ENCODE results near the gene NDE1.

DNA sequence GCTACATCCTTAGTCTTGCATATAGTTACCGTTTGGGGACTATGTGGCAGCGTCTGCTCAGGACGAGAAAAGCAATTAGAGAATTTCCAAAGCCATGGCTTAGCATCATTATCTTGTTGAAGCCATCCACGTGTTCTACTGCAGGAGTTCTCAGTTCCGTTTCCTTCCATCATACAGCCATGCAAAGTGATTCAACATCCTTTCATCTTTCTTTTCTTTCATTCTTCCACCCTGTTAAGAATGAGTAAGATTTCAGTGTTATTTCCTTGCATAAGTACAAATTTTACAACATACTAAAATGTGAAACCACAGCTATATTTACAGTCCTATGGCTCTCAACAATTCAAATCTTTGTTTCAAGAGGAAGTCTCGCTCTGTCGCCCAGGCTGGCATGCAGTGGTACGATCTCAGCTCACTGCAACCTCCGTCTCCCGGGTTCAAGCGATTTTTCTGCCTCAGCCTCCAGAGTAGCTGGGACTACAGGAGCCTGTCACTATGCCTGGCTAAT is 10.9 kb upstream of the NDE1 start:
- TF ChIP-seq, protein P1, sequence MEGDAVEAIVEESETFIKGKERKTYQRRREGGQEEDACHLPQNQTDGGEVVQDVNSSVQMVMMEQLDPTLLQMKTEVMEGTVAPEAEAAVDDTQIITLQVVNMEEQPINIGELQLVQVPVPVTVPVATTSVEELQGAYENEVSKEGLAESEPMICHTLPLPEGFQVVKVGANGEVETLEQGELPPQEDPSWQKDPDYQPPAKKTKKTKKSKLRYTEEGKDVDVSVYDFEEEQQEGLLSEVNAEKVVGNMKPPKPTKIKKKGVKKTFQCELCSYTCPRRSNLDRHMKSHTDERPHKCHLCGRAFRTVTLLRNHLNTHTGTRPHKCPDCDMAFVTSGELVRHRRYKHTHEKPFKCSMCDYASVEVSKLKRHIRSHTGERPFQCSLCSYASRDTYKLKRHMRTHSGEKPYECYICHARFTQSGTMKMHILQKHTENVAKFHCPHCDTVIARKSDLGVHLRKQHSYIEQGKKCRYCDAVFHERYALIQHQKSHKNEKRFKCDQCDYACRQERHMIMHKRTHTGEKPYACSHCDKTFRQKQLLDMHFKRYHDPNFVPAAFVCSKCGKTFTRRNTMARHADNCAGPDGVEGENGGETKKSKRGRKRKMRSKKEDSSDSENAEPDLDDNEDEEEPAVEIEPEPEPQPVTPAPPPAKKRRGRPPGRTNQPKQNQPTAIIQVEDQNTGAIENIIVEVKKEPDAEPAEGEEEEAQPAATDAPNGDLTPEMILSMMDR (IDR thresholded peaks at IDR 0.05): no peak
- TF ChIP-seq POLR2A (IDR thresholded peaks at IDR 0.05): no peak
